K562 (cell line): ENCODE measurements around the gene RNFT2. TPM values are rescaled to one million over a fixed set of nuclear protein-coding genes. Genes with fewer than 3 reads are reported as not detected.

Experiments used
- ATAC-seq: fragments of 200-7000 bp; cut with Tn5 transposase; 3 replicates; pipeline ENCODE4 v1.9.1; 2020; ENCODE audit warnings: moderate library complexity
- BruUV-seq: library from RNA; stranded (reverse); fragments of 400-500 nt; replicated peaks from 2 replicates; lab custom pipeline; 2021; lab: Mats Ljungman, UMichigan
- CTCF ChIA-PET: fragments of 300-600 bp; formaldehyde crosslinking; extraction: SDS; loops from one replicate; lab custom pipeline; 2021; ENCODE audit warnings: low intra/inter-chr PET ratio; lab: Yijun Ruan, JAX
- POLR2A ChIA-PET: fragments of 300-600, 350-650 bp; sonication (Branson Sonifier 250); formaldehyde crosslinking; extraction: SDS; loops from one replicate; lab custom pipeline; 2021; ENCODE audit warnings: antibody characterized with exemption, inconsistent platforms; lab: Yijun Ruan, JAX
- DNase-seq, 4 experiments: peaks; one replicate each; pipeline versions ENCODE4 v3.0.0 to v3.0.0-alpha.2; 2011 to 2018; ENCODE audit warnings: low spot score in 3 of 4, mixed read lengths in 3 of 4; ENCODE audit errors: extremely low read depth in 1 of 4
- FAIRE-seq: peaks from 2 replicates; lab custom pipeline; 2011; peaks lifted over from hg19 to GRCh38; lab: Jason Lieb, UNC
- H2AFZ ChIP-seq: 2 replicates; pipeline ENCODE4 v1.6.0; 2011; ENCODE audit warnings: low read depth, low read length, control low read depth, inconsistent platforms
- H3K27ac ChIP-seq: fragments of 200-600 bp; 3 replicates; pipeline ENCODE4 v1.8.0; 2011; ENCODE audit warnings: low read depth, mild to moderate bottlenecking, control low read depth, inconsistent platforms, low read length, moderate library complexity, mixed read lengths; ENCODE audit errors: extremely low read depth
- H3K27me3 ChIP-seq, 2 experiments: fragments of 300-600 bp in 1 of 2; 2 replicates in 1 of 2; 3 replicates in 1 of 2; pipeline versions ENCODE4 v1.6.0 to v1.8.0; 2011; ENCODE audit warnings: inconsistent platforms in 2 of 2, low read length in 2 of 2, mild to moderate bottlenecking in 1 of 2, mixed read lengths in 1 of 2, moderate library complexity in 1 of 2; ENCODE audit not compliant: control insufficient read depth in 2 of 2, insufficient read depth in 2 of 2
- H3K36me3 ChIP-seq: fragments of 300-600 bp; 3 replicates; pipeline ENCODE4 v1.8.0; 2011; ENCODE audit warnings: mild to moderate bottlenecking, low read length, inconsistent platforms; ENCODE audit not compliant: control insufficient read depth, insufficient read depth
- H3K4me1 ChIP-seq, 2 experiments: fragments of 200-600 bp in 1 of 2; replicated peaks in 1 of 2; 2 replicates in 1 of 2; 3 replicates in 1 of 2; pipeline versions ENCODE4 v1.5.1 to v1.8.0; 2011; ENCODE audit warnings: inconsistent platforms in 2 of 2, low read length in 2 of 2, mild to moderate bottlenecking in 1 of 2, mixed read lengths in 1 of 2, moderate library complexity in 1 of 2; ENCODE audit not compliant: control insufficient read depth in 2 of 2, insufficient read depth in 2 of 2
- H3K4me2 ChIP-seq: 2 replicates; pipeline ENCODE4 v1.6.1; 2011; ENCODE audit warnings: low read length, control low read depth, inconsistent platforms, mixed read lengths; ENCODE audit not compliant: insufficient read depth
- H3K4me3 ChIP-seq: fragments of 200-600 bp; sonication (generic), shearing (Covaris generic); 2 replicates; pipeline ENCODE4 v1.5.1; 2016; ENCODE audit warnings: control low read depth, inconsistent platforms
- H3K79me2 ChIP-seq: fragments of 200-600 bp; 3 replicates; pipeline ENCODE4 v1.8.0; 2011; ENCODE audit warnings: low read length, inconsistent platforms; ENCODE audit not compliant: control insufficient read depth, insufficient read depth
- H3K9ac ChIP-seq, 2 experiments: 2 replicates each; pipeline versions ENCODE4 v1.6.0 to v1.6.1; 2011; ENCODE audit warnings: low read depth in 2 of 2, low read length in 2 of 2, control low read depth in 1 of 2, inconsistent platforms in 1 of 2, mild to moderate bottlenecking in 1 of 2, mixed read lengths in 1 of 2; ENCODE audit not compliant: insufficient read depth in 1 of 2
- H3K9me1 ChIP-seq: one replicate; pipeline ENCODE4 v1.6.0; 2011; ENCODE audit warnings: inconsistent platforms, mild to moderate bottlenecking, low read length, moderate library complexity; ENCODE audit not compliant: control insufficient read depth, insufficient read depth
- H3K9me3 ChIP-seq: replicated peaks from 2 replicates; pipeline ENCODE4 v1.5.1; 2011; ENCODE audit warnings: low read depth, low read length, inconsistent platforms; ENCODE audit not compliant: control insufficient read depth, insufficient read depth
- H4K20me1 ChIP-seq: replicated peaks from 2 replicates; pipeline ENCODE4 v1.6.1; 2011; ENCODE audit warnings: low read length, inconsistent platforms, mixed read lengths; ENCODE audit not compliant: control insufficient read depth, insufficient read depth
- CTBP1 ChIP-seq: fragments of 450-650 bp; IDR thresholded peaks from 2 replicates; pipeline ENCODE4 v1.6.1; 2016; ENCODE audit warnings: borderline replicate concordance
- DLX4 ChIP-seq: fragments of 250-450 bp; sonication (Bioruptor Pico); IDR thresholded peaks from 2 replicates; pipeline ENCODE4 v1.6.1; 2021; ENCODE audit warnings: mild to moderate bottlenecking
- SRF ChIP-seq, 2 experiments: fragments of 250-450, 450-650 bp in 1 of 2; sonication (Bioruptor Pico) in 1 of 2; sonication (generic) in 1 of 2; formaldehyde crosslinking; IDR thresholded peaks; 2 replicates each; pipeline versions ENCODE4 v1.5.0 to v1.5.1; 2020 to 2022; ENCODE audit warnings: mild to moderate bottlenecking in 1 of 2, missing genetic modification reagents in 1 of 2
- WGBS: fragments of 100-300 bp; shearing (Covaris generic); methylation state at CpG from one replicate; pipeline ENCODE4 v1.1.6; 2016; ENCODE audit warnings: low coverage, mixed read lengths; ENCODE audit not compliant: insufficient coverage; ENCODE audit errors: missing lambda C conversion rate; 5-methylcytosine and 5-hydroxymethylcytosine counted together
- in situ Hi-C: fragments of 300-500 bp; cut with MboI; formaldehyde crosslinking; loops from 4 replicates; pipeline ENCODE4 v1.15.0; 2018; ENCODE audit warnings: inconsistent platforms, mixed read lengths
- intact Hi-C: fragments of 100-400 bp; cut with micrococcal nuclease; formaldehyde crosslinking; loops from 2 replicates; pipeline ENCODE4 v1.14.2; 2022
- polyA plus RNA-seq, 8 experiments: library from polyadenylated mRNA; depleted of rRNA in 4 of 8; stranded (reverse) in 5 of 8; unstranded in 3 of 8; fragments of >200 nt; fragmentation: Nextera tagmentation in 2 of 8; fragmentation: Illumina TruSeq in 1 of 8; extraction: Ambion mirVana in 2 of 8; extraction: Trizol in 1 of 8; gene quantifications; 2 replicates each; pipeline versions ENCODE4 v1.2.1 to v1.2.3, GENCODE V29; 2011 to 2014; ENCODE audit warnings: inconsistent platforms in 1 of 8, missing spikeins in 1 of 8
- total RNA-seq, 7 experiments: library from RNA; depleted of rRNA in 6 of 7; stranded (reverse); fragments of >200 nt in 6 of 7; fragmentation: Illumina TruSeq in 2 of 7; extraction: Trizol in 2 of 7; gene quantifications; 2 replicates each; pipeline versions ENCODE4 v1.2.1 to v1.2.3, GENCODE V29; 2011 to 2021; ENCODE audit warnings: low replicate concordance in 1 of 7

Gene RNFT2
- total and polyA plus RNA-seq, 9 of the 15 experiments (the other 6 are each of a cell fraction or from before 2014, with no cell fraction given) = 3.6 to 26.3 (median 9.5) TPM

DNA sequence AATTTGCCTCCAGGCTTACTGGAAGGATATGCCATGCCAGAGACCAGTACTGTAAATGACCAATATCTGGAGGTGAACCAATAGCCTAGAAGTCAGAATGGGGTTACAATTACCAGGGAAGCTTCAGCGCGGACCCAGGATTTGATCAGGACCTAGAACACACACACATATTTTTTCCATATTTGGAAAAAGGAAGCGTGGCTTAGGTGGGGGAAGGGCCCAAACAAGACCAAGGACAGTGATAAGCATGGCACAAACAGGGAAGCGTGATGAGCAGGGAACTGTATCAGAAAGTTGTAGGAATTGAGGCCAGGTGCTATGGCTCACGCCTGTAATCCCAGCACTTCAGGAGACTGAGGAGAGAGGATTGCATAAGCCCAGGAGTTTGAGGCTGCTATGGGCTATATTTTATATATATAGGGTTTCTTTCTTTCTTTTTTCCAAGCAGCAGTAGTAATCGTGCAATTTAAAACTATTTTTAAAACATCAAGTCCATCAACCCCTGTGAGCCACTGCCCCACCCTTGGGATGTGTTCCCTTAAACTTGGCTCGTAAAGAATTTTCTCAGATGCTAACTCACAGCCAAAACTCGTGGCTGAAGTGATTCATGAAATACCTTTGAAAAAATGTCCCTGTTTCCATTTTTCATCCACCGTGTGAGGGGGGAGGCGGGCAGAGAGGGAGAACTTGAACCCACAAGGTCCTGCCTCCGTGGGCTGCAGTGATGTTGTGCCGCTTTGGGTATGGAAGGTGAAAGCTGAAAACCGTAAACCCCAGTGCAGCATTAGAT lies 126.5 kb downstream of the RNFT2 start:
- Histone ChIP-seq H3K9ac (no peak overlapping the region), H3K4me3 (no peak overlapping the region), H3K27ac (no peak overlapping the region)
- no peak for ATAC-seq
- TF ChIP-seq SRF (CRISPR knock-in tag; IDR thresholded peaks at IDR 0.05) (peak in 1 of 2 experiments; percentile 79; a peak in 2 of 4 replicates), CTBP1 (no peak)
- TF ChIP-seq, all 486 proteins: peak for 1
- POLR2A ChIA-PET = no interaction called here
- H3K27me3 ChIP-seq = peaks cover 19 to 27% of the 10 kb centered on the region in 2 experiments; a peak in 4 of 5 replicates
- BruUV-seq = no TSS peak
- peaks cover 6% of the 10 kb centered on the region; the same call in 1 of the 2 replicates for H4K20me1 ChIP-seq
- H3K36me3 ChIP-seq = no peaks in the 10 kb centered on the region
- H3K4me1 ChIP-seq = no peaks in the 10 kb centered on the region; a peak in 2 of 5 replicates
- H3K9me1 ChIP-seq = no peaks in the 10 kb centered on the region
- no peak for DNase-seq
- H3K4me2 ChIP-seq = no peak overlapping the region
- intact Hi-C loops = no loop called here
- CTCF ChIA-PET = no interaction called here
- no peak for FAIRE-seq
- no peaks in the 10 kb centered on the region for H3K9me3 ChIP-seq
- no peaks in the 10 kb centered on the region for H3K79me2 ChIP-seq
- in situ Hi-C loops = no loop called here
- H2AFZ ChIP-seq = no peak overlapping the region
- 5% methylated on average over 13 of the region's 13 CpGs for WGBS

DNA sequence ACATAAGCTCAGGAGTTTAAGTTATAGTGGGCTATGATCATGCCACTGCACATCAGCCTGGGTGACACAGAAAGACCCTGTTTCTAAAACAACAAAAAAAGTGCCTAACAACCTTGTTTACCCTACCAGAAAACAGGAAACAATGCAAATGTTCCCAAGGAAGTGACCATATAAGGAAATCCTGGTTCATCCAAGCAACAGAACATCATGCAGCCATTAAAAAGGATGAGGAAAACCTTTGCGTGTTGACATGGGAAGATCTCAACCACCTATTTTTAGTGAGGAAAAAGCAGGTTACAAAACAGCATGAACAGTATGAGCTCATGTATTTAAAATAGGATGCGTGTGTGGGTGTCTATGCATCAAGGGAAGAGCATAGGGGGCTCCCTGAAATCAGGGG lies 129.4 kb downstream of the RNFT2 start:
- H3K4me2 ChIP-seq = no peak overlapping the region
- no peaks in the 10 kb centered on the region for H3K79me2 ChIP-seq
- intact Hi-C loops (no loop called here), in situ Hi-C loops (no loop called here)
- ChIA-PET POLR2A (no interaction called here), CTCF (no interaction called here)
- FAIRE-seq (no peak), DNase-seq (no peak), ATAC-seq (no peak)
- no peaks in the 10 kb centered on the region for H3K9me3 ChIP-seq
- TF ChIP-seq SRF (CRISPR knock-in tag; IDR thresholded peaks at IDR 0.05) = peak in 1 of 2 experiments; percentile 84; a peak in 2 of 4 replicates
- TF ChIP-seq DLX4 = no peak
- H3K27me3 ChIP-seq = peaks cover 18 to 27% of the 10 kb centered on the region in 2 experiments; a peak in 4 of 5 replicates
- H2AFZ ChIP-seq = no peak overlapping the region
- H3K4me1 ChIP-seq = no peaks in the 10 kb centered on the region; a peak in 2 of 5 replicates
- no peak overlapping the region for H3K9ac ChIP-seq
- H3K4me3 ChIP-seq = no peak overlapping the region
- H3K27ac ChIP-seq = no peak overlapping the region
- peaks cover 6% of the 10 kb centered on the region; the same call in 1 of the 2 replicates for H4K20me1 ChIP-seq
- WGBS = 0% methylated on average over 2 of the region's 2 CpGs
- H3K36me3 ChIP-seq = no peaks in the 10 kb centered on the region
- H3K9me1 ChIP-seq = no peaks in the 10 kb centered on the region
- no TSS peak for BruUV-seq
